Stimulated activated naive CD8-positive, alpha-beta T cell treated with anti-CD3 and anti-CD28 coated beads, Interleukin-15, Interleukin-2, amounts not matched to agents 100 U/mL and 50 U/mL, for 24 hours (primary cell): Measurements from ENCODE around the gene KCNIP4.
A peak's percentile ranks its signal among the peaks of the same experiment; 100 is the strongest.
"Not testable (repeated sequence)": the region's sequence is repeated elsewhere in the genome, so short reads cannot be mapped to it uniquely, and the experiment has no call there.

ENCODE experiments used
- ATAC-seq: fragments of 150-1000 bp; cut with Tn5 transposase; one replicate; pipeline ENCODE4 v1.10.0; 2021
- DNase-seq: peaks from one replicate; pipeline ENCODE4 v3.0.0; 2021

KCNIP4 gene

GRCh38 chr4:20840648-20841190 lies 1107.9 kb downstream of the KCNIP4 start:
- DNase-seq (no peak), ATAC-seq (no peak)

GRCh38 chr4:20839957-20840356 lies 1108.6 kb downstream of the KCNIP4 start:
- ATAC-seq, result no peak
- no peak for DNase-seq

GRCh38 chr4:20838476-20838875 lies 1110.1 kb downstream of the KCNIP4 start:
- ATAC-seq (no peak), DNase-seq (no peak)

- ATAC-seq, result no peak
- DNase-seq, result no peak
These were observed 1115.7 kb downstream of the KCNIP4 start for GRCh38 chr4:20832826-20833225.

GRCh38 chr4:20831746-20832145 lies 1116.8 kb downstream of the KCNIP4 start:
- DNase-seq (no peak), ATAC-seq (no peak)

- DNase-seq (no peak), ATAC-seq (no peak)
These were observed 1118.8 kb downstream of the KCNIP4 start for GRCh38 chr4:20829617-20830357.

GRCh38 chr4:20825505-20825904 lies 1123.1 kb downstream of the KCNIP4 start:
- ATAC-seq (no peak), DNase-seq (no peak)

GRCh38 chr4:20816287-20816686 lies 1132.3 kb downstream of the KCNIP4 start:
- DNase-seq (no peak), ATAC-seq (no peak)

GRCh38 chr4:20813700-20814099 lies 1134.9 kb downstream of the KCNIP4 start:
- DNase-seq (no peak), ATAC-seq (no peak)

- DNase-seq (no peak), ATAC-seq (no peak)
These were observed 1138.8 kb downstream of the KCNIP4 start for GRCh38 chr4:20809812-20810211.

- ATAC-seq (no peak), DNase-seq (no peak)
These were observed 1142.9 kb downstream of the KCNIP4 start for GRCh38 chr4:20805716-20806115.

GRCh38 chr4:20787940-20788665 lies 1160.5 kb downstream of the KCNIP4 start:
- ATAC-seq (no peak), DNase-seq (no peak)

- DNase-seq, ATAC-seq: not testable (repeated sequence)
These were observed 1165.4 kb downstream of the KCNIP4 start for GRCh38 chr4:20783134-20783533.

GRCh38 chr4:20778896-20779295 lies 1169.7 kb downstream of the KCNIP4 start:
- ATAC-seq (no peak), DNase-seq (no peak)

- DNase-seq (peak; percentile 23), ATAC-seq (no peak)
These were observed 1175.2 kb downstream of the KCNIP4 start for GRCh38 chr4:20773144-20773997.

GRCh38 chr4:20764366-20764992 lies 1184.1 kb downstream of the KCNIP4 start:
- no peak for DNase-seq
- ATAC-seq, result no peak

- ATAC-seq, result no peak
- DNase-seq, result no peak
These were observed 1186.7 kb downstream of the KCNIP4 start for GRCh38 chr4:20761826-20762225.

GRCh38 chr4:20761382-20761781 lies 1187.2 kb downstream of the KCNIP4 start:
- no peak for DNase-seq
- ATAC-seq, result no peak

GRCh38 chr4:20760053-20760452 lies 1188.5 kb downstream of the KCNIP4 start:
- ATAC-seq (no peak), DNase-seq (no peak)

GRCh38 chr4:20754036-20754435 lies 1194.5 kb downstream of the KCNIP4 start:
- DNase-seq, result no peak
- ATAC-seq, result no peak

- ATAC-seq, result no peak
- DNase-seq, result no peak
These were observed 1195.9 kb downstream of the KCNIP4 start for GRCh38 chr4:20752641-20753040.

- ATAC-seq, DNase-seq: not testable (repeated sequence)
These were observed 1202.6 kb downstream of the KCNIP4 start for GRCh38 chr4:20746000-20746399.
